ENCODE results near the gene GMCL2.

DNA sequence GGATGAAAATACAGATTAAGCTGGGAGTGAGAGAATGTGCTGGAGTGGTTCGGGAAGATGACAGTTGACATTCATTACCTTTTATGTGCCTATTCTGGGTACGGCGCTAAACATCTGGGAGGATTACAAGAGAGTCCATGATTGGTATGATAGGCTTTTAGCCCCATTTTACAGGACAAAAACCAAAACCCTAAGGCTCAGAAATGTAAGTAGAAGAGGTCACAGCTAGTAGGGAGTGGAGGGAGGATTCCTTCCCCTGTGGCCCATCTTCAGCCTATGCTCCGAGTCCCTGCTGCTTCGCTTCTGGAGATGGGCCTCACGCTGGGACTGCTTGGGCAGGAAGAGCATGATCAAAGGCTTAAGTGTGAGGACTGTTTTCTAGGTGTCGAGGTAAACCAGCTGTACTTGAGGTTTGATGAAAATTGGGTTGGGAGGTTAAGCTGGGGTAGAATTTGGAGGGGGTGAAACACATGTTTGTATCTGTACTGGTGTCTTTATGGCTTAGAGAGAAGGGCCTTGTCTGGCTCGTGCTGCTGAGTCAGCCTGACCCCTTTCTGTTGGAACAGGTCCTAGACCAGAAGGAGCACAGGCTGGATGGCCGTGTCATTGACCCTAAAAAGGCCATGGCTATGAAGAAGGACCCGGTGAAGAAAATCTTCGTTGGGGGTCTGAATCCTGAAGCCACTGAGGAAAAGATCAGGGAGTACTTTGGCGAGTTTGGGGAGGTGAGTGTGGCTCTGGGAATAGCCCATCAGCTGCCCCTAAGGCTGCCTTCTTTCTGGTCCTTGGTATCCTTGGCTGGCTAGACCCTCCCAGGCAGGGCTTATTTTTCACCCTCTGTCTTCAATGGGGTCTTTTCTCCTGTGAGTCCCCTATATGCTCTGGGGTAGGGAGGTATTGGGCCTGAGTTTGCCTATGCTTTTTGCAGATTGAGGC, 19.3 kb upstream of the GMCL2 start:
- no peak for TF ChIP-seq POLR2A (IDR thresholded peaks at IDR 0.05; ENCODE audit: borderline replicate concordance, extremely low read depth, insufficient read depth, insufficient read length)
- TF ChIP-seq POLR2AphosphoS5 (IDR thresholded peaks at IDR 0.05; ENCODE audit: low read depth, low read length) = no peak; the same call in none of the 2 replicates
- TF ChIP-seq SIN3A (IDR thresholded peaks at IDR 0.05; ENCODE audit: low read depth) = no peak
- TF ChIP-seq YY1 (IDR thresholded peaks at IDR 0.05; ENCODE audit: extremely low read depth, insufficient replicate concordance, low read depth, low read length) = no peak
- TF ChIP-seq, protein P1, sequence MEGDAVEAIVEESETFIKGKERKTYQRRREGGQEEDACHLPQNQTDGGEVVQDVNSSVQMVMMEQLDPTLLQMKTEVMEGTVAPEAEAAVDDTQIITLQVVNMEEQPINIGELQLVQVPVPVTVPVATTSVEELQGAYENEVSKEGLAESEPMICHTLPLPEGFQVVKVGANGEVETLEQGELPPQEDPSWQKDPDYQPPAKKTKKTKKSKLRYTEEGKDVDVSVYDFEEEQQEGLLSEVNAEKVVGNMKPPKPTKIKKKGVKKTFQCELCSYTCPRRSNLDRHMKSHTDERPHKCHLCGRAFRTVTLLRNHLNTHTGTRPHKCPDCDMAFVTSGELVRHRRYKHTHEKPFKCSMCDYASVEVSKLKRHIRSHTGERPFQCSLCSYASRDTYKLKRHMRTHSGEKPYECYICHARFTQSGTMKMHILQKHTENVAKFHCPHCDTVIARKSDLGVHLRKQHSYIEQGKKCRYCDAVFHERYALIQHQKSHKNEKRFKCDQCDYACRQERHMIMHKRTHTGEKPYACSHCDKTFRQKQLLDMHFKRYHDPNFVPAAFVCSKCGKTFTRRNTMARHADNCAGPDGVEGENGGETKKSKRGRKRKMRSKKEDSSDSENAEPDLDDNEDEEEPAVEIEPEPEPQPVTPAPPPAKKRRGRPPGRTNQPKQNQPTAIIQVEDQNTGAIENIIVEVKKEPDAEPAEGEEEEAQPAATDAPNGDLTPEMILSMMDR (IDR thresholded peaks at IDR 0.05 in 2 of 3, conservative IDR thresholded peaks at IDR 0.05 in 1 of 3; ENCODE audit: borderline replicate concordance in 1 of 3, insufficient read depth in 1 of 3, low read depth in 2 of 3, low read length in 2 of 3) = no peak
- TF ChIP-seq, protein P2, sequence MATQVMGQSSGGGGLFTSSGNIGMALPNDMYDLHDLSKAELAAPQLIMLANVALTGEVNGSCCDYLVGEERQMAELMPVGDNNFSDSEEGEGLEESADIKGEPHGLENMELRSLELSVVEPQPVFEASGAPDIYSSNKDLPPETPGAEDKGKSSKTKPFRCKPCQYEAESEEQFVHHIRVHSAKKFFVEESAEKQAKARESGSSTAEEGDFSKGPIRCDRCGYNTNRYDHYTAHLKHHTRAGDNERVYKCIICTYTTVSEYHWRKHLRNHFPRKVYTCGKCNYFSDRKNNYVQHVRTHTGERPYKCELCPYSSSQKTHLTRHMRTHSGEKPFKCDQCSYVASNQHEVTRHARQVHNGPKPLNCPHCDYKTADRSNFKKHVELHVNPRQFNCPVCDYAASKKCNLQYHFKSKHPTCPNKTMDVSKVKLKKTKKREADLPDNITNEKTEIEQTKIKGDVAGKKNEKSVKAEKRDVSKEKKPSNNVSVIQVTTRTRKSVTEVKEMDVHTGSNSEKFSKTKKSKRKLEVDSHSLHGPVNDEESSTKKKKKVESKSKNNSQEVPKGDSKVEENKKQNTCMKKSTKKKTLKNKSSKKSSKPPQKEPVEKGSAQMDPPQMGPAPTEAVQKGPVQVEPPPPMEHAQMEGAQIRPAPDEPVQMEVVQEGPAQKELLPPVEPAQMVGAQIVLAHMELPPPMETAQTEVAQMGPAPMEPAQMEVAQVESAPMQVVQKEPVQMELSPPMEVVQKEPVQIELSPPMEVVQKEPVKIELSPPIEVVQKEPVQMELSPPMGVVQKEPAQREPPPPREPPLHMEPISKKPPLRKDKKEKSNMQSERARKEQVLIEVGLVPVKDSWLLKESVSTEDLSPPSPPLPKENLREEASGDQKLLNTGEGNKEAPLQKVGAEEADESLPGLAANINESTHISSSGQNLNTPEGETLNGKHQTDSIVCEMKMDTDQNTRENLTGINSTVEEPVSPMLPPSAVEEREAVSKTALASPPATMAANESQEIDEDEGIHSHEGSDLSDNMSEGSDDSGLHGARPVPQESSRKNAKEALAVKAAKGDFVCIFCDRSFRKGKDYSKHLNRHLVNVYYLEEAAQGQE (IDR thresholded peaks at IDR 0.05; ENCODE audit: low read depth) = no peak
- TF ChIP-seq EZH2 (IDR thresholded peaks at IDR 0.05) = no peak
- no peak for TF ChIP-seq RAD21 (IDR thresholded peaks at IDR 0.05; ENCODE audit: low read depth)
- TF ChIP-seq ZNF274 (IDR thresholded peaks at IDR 0.05; ENCODE audit: low read depth, low read length) = no peak
- TF ChIP-seq, protein P3, sequence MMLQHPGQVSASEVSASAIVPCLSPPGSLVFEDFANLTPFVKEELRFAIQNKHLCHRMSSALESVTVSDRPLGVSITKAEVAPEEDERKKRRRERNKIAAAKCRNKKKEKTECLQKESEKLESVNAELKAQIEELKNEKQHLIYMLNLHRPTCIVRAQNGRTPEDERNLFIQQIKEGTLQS (IDR thresholded peaks at IDR 0.05) = no peak
- no peak for TF ChIP-seq SP1 (IDR thresholded peaks at IDR 0.05; ENCODE audit: low read depth)
- no peak for TF ChIP-seq SRF (IDR thresholded peaks at IDR 0.05; ENCODE audit: low read depth)
